ENCODE measurements around the gene GOLGA6D.

GOLGA6D gene

DNA sequence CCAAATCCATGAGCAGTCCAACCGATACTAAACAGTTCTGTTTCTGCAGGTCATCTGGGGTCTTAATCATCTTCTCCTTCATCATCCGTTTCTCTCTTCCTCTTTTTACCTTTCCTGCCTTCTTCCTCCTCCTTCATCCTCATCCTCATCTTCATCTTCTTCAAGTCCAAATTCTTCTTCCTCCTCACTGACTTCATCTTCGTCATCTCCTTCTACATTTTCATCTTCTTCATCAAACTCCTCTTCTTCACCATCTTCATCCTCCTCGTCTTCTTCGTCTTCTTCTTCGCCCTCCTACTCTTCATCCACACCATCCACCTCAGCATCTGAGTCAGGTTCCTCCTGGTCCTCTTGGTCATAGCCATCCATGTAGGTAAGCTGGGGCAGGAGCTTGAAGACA is 39.1 kb downstream of the GOLGA6D start:
- H3K27ac Mint-ChIP-seq: no peak overlapping the region
- TF ChIP-seq, protein P1, sequence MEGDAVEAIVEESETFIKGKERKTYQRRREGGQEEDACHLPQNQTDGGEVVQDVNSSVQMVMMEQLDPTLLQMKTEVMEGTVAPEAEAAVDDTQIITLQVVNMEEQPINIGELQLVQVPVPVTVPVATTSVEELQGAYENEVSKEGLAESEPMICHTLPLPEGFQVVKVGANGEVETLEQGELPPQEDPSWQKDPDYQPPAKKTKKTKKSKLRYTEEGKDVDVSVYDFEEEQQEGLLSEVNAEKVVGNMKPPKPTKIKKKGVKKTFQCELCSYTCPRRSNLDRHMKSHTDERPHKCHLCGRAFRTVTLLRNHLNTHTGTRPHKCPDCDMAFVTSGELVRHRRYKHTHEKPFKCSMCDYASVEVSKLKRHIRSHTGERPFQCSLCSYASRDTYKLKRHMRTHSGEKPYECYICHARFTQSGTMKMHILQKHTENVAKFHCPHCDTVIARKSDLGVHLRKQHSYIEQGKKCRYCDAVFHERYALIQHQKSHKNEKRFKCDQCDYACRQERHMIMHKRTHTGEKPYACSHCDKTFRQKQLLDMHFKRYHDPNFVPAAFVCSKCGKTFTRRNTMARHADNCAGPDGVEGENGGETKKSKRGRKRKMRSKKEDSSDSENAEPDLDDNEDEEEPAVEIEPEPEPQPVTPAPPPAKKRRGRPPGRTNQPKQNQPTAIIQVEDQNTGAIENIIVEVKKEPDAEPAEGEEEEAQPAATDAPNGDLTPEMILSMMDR (IDR thresholded peaks at IDR 0.05; ENCODE audit: unreplicated experiment in 3 of 3): no peak
- H3K36me3 Mint-ChIP-seq (ENCODE audit: low read depth): no peaks in the 10 kb centered on the region
- H3K27me3 Mint-ChIP-seq (ENCODE audit: low read depth): peaks cover 9% of the 10 kb centered on the region
- no peak overlapping the region for H3K4me3 Mint-ChIP-seq
- H3K9me3 Mint-ChIP-seq: no peaks in the 10 kb centered on the region
- H3K4me1 Mint-ChIP-seq: no peaks in the 10 kb centered on the region

DNA sequence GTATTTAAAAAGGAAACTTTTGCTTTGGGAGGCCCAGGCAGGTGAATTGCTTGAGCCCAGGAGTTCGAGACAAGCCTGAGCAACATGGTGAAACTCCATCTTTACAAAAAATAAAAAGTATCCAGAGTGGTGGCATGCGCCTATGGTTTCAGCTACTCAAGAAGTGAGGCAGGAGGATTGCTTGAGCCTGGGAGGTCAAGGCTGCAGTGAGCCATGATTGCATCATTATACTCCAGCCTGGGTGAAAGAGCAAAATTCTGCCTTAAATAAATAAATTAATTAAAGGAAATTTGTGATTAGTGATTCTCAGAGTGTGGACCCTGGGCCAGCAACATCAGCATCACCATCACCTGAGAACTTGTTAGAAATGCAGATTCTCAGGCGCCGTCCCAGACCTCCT is 43.3 kb downstream of the GOLGA6D start:
- no peak overlapping the region for H3K4me3 Mint-ChIP-seq
- no peaks in the 10 kb centered on the region for H3K9me3 Mint-ChIP-seq
- H3K27me3 Mint-ChIP-seq (ENCODE audit: low read depth): peaks cover 6% of the 10 kb centered on the region
- no peaks in the 10 kb centered on the region for H3K4me1 Mint-ChIP-seq
- H3K27ac Mint-ChIP-seq: no peak overlapping the region
- TF ChIP-seq, protein P1 (IDR thresholded peaks at IDR 0.05; ENCODE audit: unreplicated experiment in 3 of 3): no peak
- no peaks in the 10 kb centered on the region for H3K36me3 Mint-ChIP-seq (ENCODE audit: low read depth)

DNA sequence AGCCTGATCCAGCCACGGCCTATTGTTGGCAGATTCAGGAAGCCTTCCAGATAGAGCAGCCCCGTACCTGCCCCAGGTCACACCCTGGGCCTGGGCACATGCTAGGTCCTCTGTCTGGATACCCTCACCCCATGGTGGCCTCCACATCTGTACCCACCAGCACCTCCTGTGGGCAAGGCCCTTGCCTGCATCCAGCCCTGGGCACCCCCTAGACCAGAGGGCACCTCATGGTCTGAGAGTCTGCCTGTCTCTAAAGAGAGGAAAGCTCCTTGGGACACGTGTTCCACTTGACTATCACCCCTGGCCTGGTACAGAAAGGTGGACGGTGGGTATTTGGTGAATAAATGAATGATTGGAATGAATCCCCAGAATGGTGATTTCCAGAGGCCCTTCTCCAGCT is 44.4 kb downstream of the GOLGA6D start:
- no peak overlapping the region for H3K27ac Mint-ChIP-seq

DNA sequence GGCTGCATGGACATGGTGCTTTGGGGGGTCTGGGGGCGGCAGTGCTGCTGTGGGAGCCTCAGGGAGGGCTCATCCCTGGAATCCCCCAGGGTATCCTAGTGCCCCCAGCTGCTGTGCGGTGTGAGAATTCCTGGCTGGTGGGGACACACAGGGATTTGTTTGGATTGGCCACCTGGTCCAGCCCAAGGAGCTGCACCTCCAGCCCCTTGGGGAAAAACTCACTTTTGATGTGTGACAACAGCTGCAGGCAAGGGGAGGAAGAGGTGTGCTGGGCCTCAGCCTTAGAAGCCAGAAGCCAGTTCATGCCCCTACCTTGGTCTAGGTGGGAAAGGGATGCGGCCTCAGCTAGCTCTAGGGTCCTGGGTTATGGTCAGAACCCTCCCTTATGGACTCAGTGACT is 44.9 kb downstream of the GOLGA6D start:
- Mint-ChIP-seq H3K4me3 (no peak overlapping the region), H3K36me3 (ENCODE audit: low read depth) (no peaks in the 10 kb centered on the region), H3K27ac (no peak overlapping the region), H3K27me3 (ENCODE audit: low read depth) (peaks cover 3% of the 10 kb centered on the region), H3K9me3 (no peaks in the 10 kb centered on the region), H3K4me1 (no peaks in the 10 kb centered on the region)
- TF ChIP-seq, protein P1 (IDR thresholded peaks at IDR 0.05; ENCODE audit: unreplicated experiment in 3 of 3): no peak

More for the DNA sequence above, 44.4 kb downstream of the GOLGA6D start:
- TF ChIP-seq, protein P1 (IDR thresholded peaks at IDR 0.05; ENCODE audit: unreplicated experiment in 3 of 3): no peak
- Mint-ChIP-seq H3K9me3 (no peaks in the 10 kb centered on the region), H3K27me3 (ENCODE audit: low read depth) (peaks cover 3% of the 10 kb centered on the region), H3K4me3 (no peak overlapping the region), H3K4me1 (no peaks in the 10 kb centered on the region), H3K36me3 (ENCODE audit: low read depth) (no peaks in the 10 kb centered on the region)

DNA sequence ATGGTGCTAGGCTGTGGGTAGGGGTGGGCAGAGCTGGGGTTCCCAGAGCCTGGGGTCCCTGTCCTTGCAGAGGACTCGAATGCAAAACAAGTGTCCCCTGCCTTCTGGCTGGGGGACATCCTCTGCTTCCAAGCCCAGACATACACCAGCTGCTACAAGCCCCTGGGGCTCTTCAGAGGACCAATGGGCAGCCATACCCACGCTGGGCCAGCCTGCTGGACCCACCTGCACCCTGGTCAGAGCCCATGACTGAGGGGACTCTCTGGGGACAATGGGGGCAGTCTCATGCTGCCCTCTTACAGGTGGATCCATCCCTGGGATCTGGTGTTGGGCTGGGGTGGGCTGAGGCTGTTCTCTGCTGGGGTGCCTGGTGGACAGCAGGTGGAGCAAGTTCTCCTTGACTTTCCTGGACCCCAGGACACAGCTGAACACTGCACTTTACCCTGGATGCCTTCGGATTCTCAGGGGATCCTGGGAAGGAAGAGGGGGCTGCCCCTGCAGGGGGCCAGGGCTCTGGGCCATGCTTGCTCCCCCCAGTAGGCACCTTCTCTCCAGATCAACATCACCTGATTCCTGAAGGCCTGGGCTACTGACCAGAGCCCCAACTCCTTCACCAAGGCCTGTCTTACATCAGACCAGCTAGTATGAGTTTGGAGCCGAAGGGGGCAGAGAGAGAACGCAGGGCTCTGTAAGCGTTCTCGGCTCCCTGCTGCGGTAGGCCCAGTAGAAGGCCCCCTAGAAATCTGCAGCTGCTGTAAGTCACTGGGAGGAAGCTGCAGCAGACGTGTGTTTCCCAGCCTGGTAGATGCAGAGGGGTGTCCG is 46.1 kb downstream of the GOLGA6D start:
- no peaks in the 10 kb centered on the region for H3K9me3 Mint-ChIP-seq
- no peak overlapping the region for H3K4me3 Mint-ChIP-seq
- H3K4me1 Mint-ChIP-seq: no peaks in the 10 kb centered on the region

More for the DNA sequence above, 46.1 kb downstream of the GOLGA6D start:
- H3K27me3 Mint-ChIP-seq (ENCODE audit: low read depth): peaks cover 3% of the 10 kb centered on the region
- TF ChIP-seq, protein P1 (IDR thresholded peaks at IDR 0.05; ENCODE audit: unreplicated experiment in 3 of 3): no peak
- no peaks in the 10 kb centered on the region for H3K36me3 Mint-ChIP-seq (ENCODE audit: low read depth)
- H3K27ac Mint-ChIP-seq: no peak overlapping the region
